ENCODE data around the gene TRAPPC3. TPM values are rescaled to one million over a fixed set of nuclear protein-coding genes. Genes with fewer than 3 reads are reported as not detected.

TRAPPC3 gene
- total RNA-seq, 1 experiment from 2014 or later = 52.7 TPM

- Histone ChIP-seq H3K14ac (ENCODE audit: insufficient read depth, low read length) (no peak overlapping the region), H2BK20ac (ENCODE audit: low read depth, low read length, poor library complexity, severe bottlenecking) (no peak overlapping the region), H2BK5ac (ENCODE audit: insufficient read length, low read length) (no peak overlapping the region), H4K8ac (replicated peaks; ENCODE audit: insufficient read length, low read depth, low read length) (no peak overlapping the region), H3K56ac (ENCODE audit: insufficient read length, low read depth, low read length) (no peak overlapping the region), H4K91ac (ENCODE audit: insufficient read length, low read depth, low read length) (no peak overlapping the region), H2AK5ac (ENCODE audit: insufficient read length, low read length) (no peak overlapping the region), H2BK12ac (ENCODE audit: insufficient read length, low read depth, low read length) (no peak overlapping the region), H3K4me2 (ENCODE audit: insufficient read depth, insufficient read length, low read length) (no peak overlapping the region), H3K23ac (ENCODE audit: insufficient read length, low read depth, low read length) (no peak overlapping the region), H3K4me1 (ENCODE audit: insufficient read depth, low read length) (peaks cover 5% of the 10 kb centered on the region; the same call in 1 of the 2 replicates), H3K18ac (ENCODE audit: insufficient read length, low read depth, low read length) (no peak overlapping the region), H3K79me1 (ENCODE audit: insufficient read depth, low read depth, low read length, poor library complexity, severe bottlenecking) (peaks cover 3% of the 10 kb centered on the region), H2AFZ (ENCODE audit: low read length) (no peak overlapping the region), H3K27ac (ENCODE audit: insufficient read length, low read depth, low read length) (no peak overlapping the region), H2BK15ac (ENCODE audit: low read depth, low read length) (no peak overlapping the region), H3K9ac (ENCODE audit: extremely low read depth, insufficient read length, low read length) (no peak overlapping the region), H3K27me3 (ENCODE audit: insufficient read depth, low read length) (no peaks in the 10 kb centered on the region), H4K5ac (ENCODE audit: insufficient read length, low read depth, low read length) (no peak overlapping the region), H3K9me3 (ENCODE audit: control insufficient read depth, low read depth, low read length) (no peaks in the 10 kb centered on the region), H3K23me2 (ENCODE audit: insufficient read length, low read depth, low read length, poor library complexity, severe bottlenecking) (no peaks in the 10 kb centered on the region), H3K79me2 (ENCODE audit: insufficient read depth, low read length) (no peaks in the 10 kb centered on the region), H4K20me1 (ENCODE audit: control insufficient read depth, insufficient read depth, insufficient read length) (no peaks in the 10 kb centered on the region), H2BK120ac (ENCODE audit: low read depth, low read length, poor library complexity, severe bottlenecking) (no peak overlapping the region), H3K4ac (ENCODE audit: low read depth, low read length) (no peak overlapping the region), H3T11ph (ENCODE audit: low read length) (no peak overlapping the region)
- no peak overlapping the region; a peak in 1 of 7 replicates for H3K27ac Mint-ChIP-seq
- H3K9me3 Mint-ChIP-seq = no peaks in the 10 kb centered on the region
- no CpG with 5 or more reads among the region's 12 CpGs for WGBS (ENCODE audit: extremely low coverage, insufficient read length, low lambda C conversion rate)
- H3K27me3 Mint-ChIP-seq (ENCODE audit: low read depth) = no peaks in the 10 kb centered on the region
- no peak for DNase-seq
- TF ChIP-seq, protein P1, sequence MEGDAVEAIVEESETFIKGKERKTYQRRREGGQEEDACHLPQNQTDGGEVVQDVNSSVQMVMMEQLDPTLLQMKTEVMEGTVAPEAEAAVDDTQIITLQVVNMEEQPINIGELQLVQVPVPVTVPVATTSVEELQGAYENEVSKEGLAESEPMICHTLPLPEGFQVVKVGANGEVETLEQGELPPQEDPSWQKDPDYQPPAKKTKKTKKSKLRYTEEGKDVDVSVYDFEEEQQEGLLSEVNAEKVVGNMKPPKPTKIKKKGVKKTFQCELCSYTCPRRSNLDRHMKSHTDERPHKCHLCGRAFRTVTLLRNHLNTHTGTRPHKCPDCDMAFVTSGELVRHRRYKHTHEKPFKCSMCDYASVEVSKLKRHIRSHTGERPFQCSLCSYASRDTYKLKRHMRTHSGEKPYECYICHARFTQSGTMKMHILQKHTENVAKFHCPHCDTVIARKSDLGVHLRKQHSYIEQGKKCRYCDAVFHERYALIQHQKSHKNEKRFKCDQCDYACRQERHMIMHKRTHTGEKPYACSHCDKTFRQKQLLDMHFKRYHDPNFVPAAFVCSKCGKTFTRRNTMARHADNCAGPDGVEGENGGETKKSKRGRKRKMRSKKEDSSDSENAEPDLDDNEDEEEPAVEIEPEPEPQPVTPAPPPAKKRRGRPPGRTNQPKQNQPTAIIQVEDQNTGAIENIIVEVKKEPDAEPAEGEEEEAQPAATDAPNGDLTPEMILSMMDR (conservative IDR thresholded peaks at IDR 0.05) = no peak
- no peak overlapping the region for H3K4me3 Mint-ChIP-seq
- peaks cover 2 to 18% of the 10 kb centered on the region in 2 experiments; a peak in 3 of 4 replicates for H3K4me1 Mint-ChIP-seq
- H3K36me3 Mint-ChIP-seq (ENCODE audit: insufficient read depth in 1 of 3, low read depth in 3 of 3) = peaks cover 19 to 34% (median 31%) of the 10 kb centered on the region in 3 experiments; a peak in 6 of 7 replicates
These were observed 21.5 kb upstream of the TRAPPC3 start for GRCh38 chr1:36170643-36171412.
